Peyer's patch (tissue), 4 donors: ENCODE measurements around the gene DPYD.

ENCODE experiments used
- CTCF ChIP-seq, 6 experiments: fragments of 450-650 bp in 4 of 6; fragments of 200-600 bp in 2 of 6; sonication (generic) in 1 of 6; IDR thresholded peaks; one replicate each; pipeline ENCODE4 v1.5.1; 2017 to 2019; ENCODE audit warnings: antibody characterized with exemption in 6 of 6, mild to moderate bottlenecking in 3 of 6, moderate library complexity in 1 of 6
- POLR2A ChIP-seq, 2 donors: fragments of 450-650 bp; IDR thresholded peaks; one replicate each; pipeline ENCODE4 v1.5.1; 2017; ENCODE audit warnings: antibody characterized with exemption in 2 of 2, mild to moderate bottlenecking in 2 of 2, moderate library complexity in 2 of 2

GRCh38 chr1:97482022-97482421 is 438.8 kb downstream of the DPYD start:
- no peak for TF ChIP-seq POLR2A (IDR thresholded peaks at IDR 0.05)
- no peak for TF ChIP-seq CTCF (IDR thresholded peaks at IDR 0.05)
